ENCODE results near the gene DSCAML1. TPM values are rescaled to one million over a fixed set of nuclear protein-coding genes. Genes with fewer than 3 reads are reported as not detected.

Gene DSCAML1
- total and polyA plus RNA-seq, 10 of the 15 experiments (the other 5 are each of a cell fraction or from before 2014, with no cell fraction given), result 0.03 to 0.18 (median 0.06) TPM; not detected in 1

- H3K9me3 ChIP-seq (replicated peaks; ENCODE audit: control insufficient read depth, insufficient read depth, low read length), result no peaks in the 10 kb centered on the region
- H3K36me3 ChIP-seq (ENCODE audit: control insufficient read depth in 2 of 2, insufficient read depth in 2 of 2, low read length in 1 of 2), result no peaks in the 10 kb centered on the region
- H3K4me1 ChIP-seq (ENCODE audit: control insufficient read depth, insufficient read depth, low read length), result no peaks in the 10 kb centered on the region
- TF ChIP-seq ESRRA (IDR thresholded peaks at IDR 0.05; ENCODE audit: low read length) (no peak), CTCF (IDR thresholded peaks at IDR 0.05 in 2 of 3, conservative IDR thresholded peaks at IDR 0.05 in 1 of 3; ENCODE audit: control insufficient read depth in 2 of 3, extremely low read depth in 1 of 3, insufficient read depth in 1 of 3, low read depth in 3 of 3, low read length in 3 of 3) (no peak), SREBF1 (IDR thresholded peaks at IDR 0.05; ENCODE audit: low read length) (no peak), SMAD5 (IDR thresholded peaks at IDR 0.05; ENCODE audit: low read depth) (no peak), YY1 (IDR thresholded peaks at IDR 0.05; ENCODE audit: low read depth, low read length) (no peak), NRF1 (conservative IDR thresholded peaks at IDR 0.05; ENCODE audit: low read depth, low read length) (no peak)
- TF ChIP-seq, protein P1, sequence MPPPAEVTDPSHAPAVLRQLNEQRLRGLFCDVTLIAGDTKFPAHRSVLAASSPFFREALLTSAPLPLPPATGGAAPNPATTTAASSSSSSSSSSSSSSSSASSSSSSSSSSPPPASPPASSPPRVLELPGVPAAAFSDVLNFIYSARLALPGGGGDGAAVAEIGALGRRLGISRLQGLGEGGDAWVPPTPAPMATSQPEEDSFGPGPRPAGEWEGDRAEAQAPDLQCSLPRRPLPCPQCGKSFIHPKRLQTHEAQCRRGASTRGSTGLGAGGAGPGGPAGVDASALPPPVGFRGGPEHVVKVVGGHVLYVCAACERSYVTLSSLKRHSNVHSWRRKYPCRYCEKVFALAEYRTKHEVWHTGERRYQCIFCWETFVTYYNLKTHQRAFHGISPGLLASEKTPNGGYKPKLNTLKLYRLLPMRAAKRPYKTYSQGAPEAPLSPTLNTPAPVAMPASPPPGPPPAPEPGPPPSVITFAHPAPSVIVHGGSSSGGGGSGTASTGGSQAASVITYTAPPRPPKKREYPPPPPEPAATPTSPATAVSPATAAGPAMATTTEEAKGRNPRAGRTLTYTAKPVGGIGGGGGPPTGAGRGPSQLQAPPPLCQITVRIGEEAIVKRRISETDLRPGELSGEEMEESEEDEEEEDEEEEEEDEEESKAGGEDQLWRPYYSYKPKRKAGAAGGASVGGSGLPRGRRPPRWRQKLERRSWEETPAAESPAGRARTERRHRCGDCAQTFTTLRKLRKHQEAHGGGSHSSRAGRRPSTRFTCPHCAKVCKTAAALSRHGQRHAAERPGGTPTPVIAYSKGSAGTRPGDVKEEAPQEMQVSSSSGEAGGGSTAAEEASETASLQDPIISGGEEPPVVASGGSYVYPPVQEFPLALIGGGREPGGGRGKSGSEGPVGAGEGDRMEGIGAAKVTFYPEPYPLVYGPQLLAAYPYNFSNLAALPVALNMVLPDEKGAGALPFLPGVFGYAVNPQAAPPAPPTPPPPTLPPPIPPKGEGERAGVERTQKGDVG (CRISPR knock-in tag; IDR thresholded peaks at IDR 0.05), result no peak
- TF ChIP-seq, protein P2, sequence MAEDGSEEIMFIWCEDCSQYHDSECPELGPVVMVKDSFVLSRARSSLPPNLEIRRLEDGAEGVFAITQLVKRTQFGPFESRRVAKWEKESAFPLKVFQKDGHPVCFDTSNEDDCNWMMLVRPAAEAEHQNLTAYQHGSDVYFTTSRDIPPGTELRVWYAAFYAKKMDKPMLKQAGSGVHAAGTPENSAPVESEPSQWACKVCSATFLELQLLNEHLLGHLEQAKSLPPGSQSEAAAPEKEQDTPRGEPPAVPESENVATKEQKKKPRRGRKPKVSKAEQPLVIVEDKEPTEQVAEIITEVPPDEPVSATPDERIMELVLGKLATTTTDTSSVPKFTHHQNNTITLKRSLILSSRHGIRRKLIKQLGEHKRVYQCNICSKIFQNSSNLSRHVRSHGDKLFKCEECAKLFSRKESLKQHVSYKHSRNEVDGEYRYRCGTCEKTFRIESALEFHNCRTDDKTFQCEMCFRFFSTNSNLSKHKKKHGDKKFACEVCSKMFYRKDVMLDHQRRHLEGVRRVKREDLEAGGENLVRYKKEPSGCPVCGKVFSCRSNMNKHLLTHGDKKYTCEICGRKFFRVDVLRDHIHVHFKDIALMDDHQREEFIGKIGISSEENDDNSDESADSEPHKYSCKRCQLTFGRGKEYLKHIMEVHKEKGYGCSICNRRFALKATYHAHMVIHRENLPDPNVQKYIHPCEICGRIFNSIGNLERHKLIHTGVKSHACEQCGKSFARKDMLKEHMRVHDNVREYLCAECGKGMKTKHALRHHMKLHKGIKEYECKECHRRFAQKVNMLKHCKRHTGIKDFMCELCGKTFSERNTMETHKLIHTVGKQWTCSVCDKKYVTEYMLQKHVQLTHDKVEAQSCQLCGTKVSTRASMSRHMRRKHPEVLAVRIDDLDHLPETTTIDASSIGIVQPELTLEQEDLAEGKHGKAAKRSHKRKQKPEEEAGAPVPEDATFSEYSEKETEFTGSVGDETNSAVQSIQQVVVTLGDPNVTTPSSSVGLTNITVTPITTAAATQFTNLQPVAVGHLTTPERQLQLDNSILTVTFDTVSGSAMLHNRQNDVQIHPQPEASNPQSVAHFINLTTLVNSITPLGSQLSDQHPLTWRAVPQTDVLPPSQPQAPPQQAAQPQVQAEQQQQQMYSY (CRISPR knock-in tag; IDR thresholded peaks at IDR 0.05), result no peak
- H3K4me2 ChIP-seq (ENCODE audit: control insufficient read depth, insufficient read depth), result no peak overlapping the region
- 10% methylated on average over 8 of the region's 8 CpGs for WGBS (ENCODE audit: insufficient coverage, insufficient replicate concordance, low lambda C conversion rate, missing lambda C conversion rate)
- peaks cover 2 to 3% of the 10 kb centered on the region in 2 experiments; a peak in 3 of 4 replicates for H3K27me3 ChIP-seq (replicated peaks in 1 of 2; ENCODE audit: control insufficient read depth in 2 of 2, insufficient read depth in 2 of 2, low read length in 1 of 2)
- SMC1A ChIA-PET (ENCODE audit: uncharacterized antibody, unreplicated experiment), result no interaction called here
- H3K9ac ChIP-seq (ENCODE audit: control insufficient read depth, insufficient read depth, low read length), result no peak overlapping the region
- in situ Hi-C loops (cut with MboI), result no loop called here
- H3K27ac ChIP-seq (ENCODE audit: control insufficient read depth, insufficient read depth), result no peak overlapping the region
- no peak for FAIRE-seq
- POLR2A ChIA-PET, result no interaction called here
- RAD21 ChIA-PET (ENCODE audit: unreplicated experiment), result no interaction called here
- no peak for ATAC-seq
- no peak for DNase-seq (ENCODE audit: low read depth, low spot score)
- H4K20me1 ChIP-seq (ENCODE audit: control insufficient read depth, insufficient read depth), result no peaks in the 10 kb centered on the region
- no TSS peak for BruUV-seq (replicated peaks)
- intact Hi-C loops (cut with micrococcal nuclease; ENCODE audit: unreplicated experiment), result no loop called here
- CTCF ChIA-PET, result no interaction called here
- H2AFZ ChIP-seq (ENCODE audit: control insufficient read depth, low read depth, low read length), result no peak overlapping the region
- H3K4me3 ChIP-seq, result no peak overlapping the region
- no peaks in the 10 kb centered on the region for H3K79me2 ChIP-seq (ENCODE audit: control insufficient read depth, insufficient read depth, low read length)
These were observed 134.8 kb downstream of the DSCAML1 start for GRCh38 chr11:117662255-117662654.

Measured in GM12878 (cell line).